Uterus (tissue), 2 donors: ENCODE results near the gene GPBAR1.

ENCODE experiments used
- CTCF ChIP-seq, 4 experiments: fragments of 200-600 bp in 2 of 4; fragments of 450-650 bp in 2 of 4; sonication (generic) in 2 of 4; IDR thresholded peaks; one replicate each; pipeline ENCODE4 v1.5.1; 2016 to 2019; ENCODE audit warnings: antibody characterized with exemption in 4 of 4, mild to moderate bottlenecking in 2 of 4, moderate library complexity in 1 of 4
- POLR2A ChIP-seq, 2 donors: fragments of 450-650 bp; IDR thresholded peaks; one replicate each; pipeline ENCODE4 v1.6.1; 2016; ENCODE audit warnings: antibody characterized with exemption in 2 of 2, mild to moderate bottlenecking in 1 of 2, moderate library complexity in 1 of 2

DNA sequence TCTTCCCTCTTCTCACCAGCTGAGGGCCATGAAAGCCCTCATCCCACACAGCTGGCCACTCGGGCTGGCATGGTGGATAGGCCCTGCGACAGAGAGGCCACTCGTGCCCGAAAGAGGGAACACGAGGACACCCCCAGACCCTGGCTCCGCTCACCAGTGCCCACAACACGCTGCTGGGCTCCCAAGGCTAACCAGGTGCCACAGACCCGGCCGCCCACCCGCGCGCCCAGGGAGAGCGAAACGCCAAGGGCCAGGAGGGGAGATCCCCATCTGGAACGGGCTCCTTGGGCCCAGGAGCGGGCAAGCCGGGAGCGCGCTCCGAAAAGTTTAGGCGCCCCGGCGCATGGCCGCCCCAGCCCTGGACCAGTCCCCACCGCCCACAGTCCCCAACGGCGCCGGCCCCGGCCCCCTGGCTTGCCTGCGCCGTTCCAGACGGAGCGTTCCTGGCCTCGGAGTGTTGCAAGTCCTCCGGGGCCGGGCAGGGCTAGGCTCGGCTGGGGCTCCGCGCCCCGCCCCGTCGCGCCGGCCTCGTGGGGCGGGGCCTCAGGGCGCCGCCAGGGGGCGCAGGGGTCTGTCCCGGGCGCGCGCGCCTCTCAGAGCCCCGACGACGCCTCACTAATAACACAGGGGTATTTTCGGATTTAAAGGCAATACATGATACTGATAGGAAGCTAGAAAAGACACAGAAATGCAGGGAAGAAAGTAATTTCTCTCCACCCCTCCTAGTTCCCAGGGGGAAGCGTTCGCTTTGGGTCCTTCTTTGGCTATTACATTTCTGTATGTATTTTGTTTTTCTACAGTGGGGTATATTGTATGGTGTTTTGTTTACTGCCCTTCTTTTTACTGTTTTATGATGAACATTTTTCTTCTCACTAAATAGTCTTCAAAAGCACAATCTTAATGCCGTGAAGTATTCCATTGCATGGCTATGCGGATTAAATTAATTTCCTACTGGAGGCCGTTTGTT is 31.5 kb downstream of the GPBAR1 start, which contains the start of gene TMBIM1:
- TF ChIP-seq CTCF (IDR thresholded peaks at IDR 0.05), result peak; percentile 66 to 96 (median 94)
- peak; percentile 88 for TF ChIP-seq POLR2A (IDR thresholded peaks at IDR 0.05)
